ENCODE measurements around the gene GPR63.

GRCh38 chr6:96851858-96852257 lies 14.6 kb upstream of the GPR63 start:
- TF ChIP-seq, protein P1, sequence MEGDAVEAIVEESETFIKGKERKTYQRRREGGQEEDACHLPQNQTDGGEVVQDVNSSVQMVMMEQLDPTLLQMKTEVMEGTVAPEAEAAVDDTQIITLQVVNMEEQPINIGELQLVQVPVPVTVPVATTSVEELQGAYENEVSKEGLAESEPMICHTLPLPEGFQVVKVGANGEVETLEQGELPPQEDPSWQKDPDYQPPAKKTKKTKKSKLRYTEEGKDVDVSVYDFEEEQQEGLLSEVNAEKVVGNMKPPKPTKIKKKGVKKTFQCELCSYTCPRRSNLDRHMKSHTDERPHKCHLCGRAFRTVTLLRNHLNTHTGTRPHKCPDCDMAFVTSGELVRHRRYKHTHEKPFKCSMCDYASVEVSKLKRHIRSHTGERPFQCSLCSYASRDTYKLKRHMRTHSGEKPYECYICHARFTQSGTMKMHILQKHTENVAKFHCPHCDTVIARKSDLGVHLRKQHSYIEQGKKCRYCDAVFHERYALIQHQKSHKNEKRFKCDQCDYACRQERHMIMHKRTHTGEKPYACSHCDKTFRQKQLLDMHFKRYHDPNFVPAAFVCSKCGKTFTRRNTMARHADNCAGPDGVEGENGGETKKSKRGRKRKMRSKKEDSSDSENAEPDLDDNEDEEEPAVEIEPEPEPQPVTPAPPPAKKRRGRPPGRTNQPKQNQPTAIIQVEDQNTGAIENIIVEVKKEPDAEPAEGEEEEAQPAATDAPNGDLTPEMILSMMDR (conservative IDR thresholded peaks at IDR 0.05; ENCODE audit: low read depth, low read length) = no peak
- TF ChIP-seq EZH2 (IDR thresholded peaks at IDR 0.05; ENCODE audit: borderline replicate concordance, low read depth, low read length, poor library complexity, severe bottlenecking) = no peak
